ENCODE results near the gene HP. TPM values are rescaled to one million over a fixed set of nuclear protein-coding genes. Genes with fewer than 3 reads are reported as not detected.
"Not testable (repeated sequence)": the region's sequence is repeated elsewhere in the genome, so short reads cannot be mapped to it uniquely, and the experiment has no call there.

Gene HP
- total RNA-seq (2014; rRNA removed; shearing (Covaris generic)) = not detected in 2 replicates
- polyA plus RNA-seq (2014; cell fraction: nucleus; rRNA removed) = not detected in 2 replicates

- DNase-seq (ENCODE audit: extremely low read depth, low read depth) = not testable (repeated sequence)
Observed at GRCh38 chr16:72054254-72054847, at the start of gene HP. HP (plus strand) TSS chr16:72054505; CDS start chr16:72054653, 148 bp downstream.

- not testable (repeated sequence) for DNase-seq (ENCODE audit: extremely low read depth, low read depth)
Observed at GRCh38 chr16:72008065-72008423, 46.3 kb upstream of the HP start.

- peak; percentile 95 for DNase-seq (ENCODE audit: extremely low read depth, low read depth)
Observed at GRCh38 chr16:72008424-72009216, 45.7 kb upstream of the HP start, which contains the start of gene DHODH. DHODH (plus strand) TSS chr16:72008744; CDS start chr16:72008765, 21 bp downstream.

GRCh38 chr16:72009779-72010178 lies 44.5 kb upstream of the HP start:
- no peak for DNase-seq (ENCODE audit: extremely low read depth, low read depth)

GRCh38 chr16:72012607-72013006 lies 41.7 kb upstream of the HP start:
- DNase-seq (ENCODE audit: extremely low read depth, low read depth) = no peak

GRCh38 chr16:72013389-72013788 lies 40.9 kb upstream of the HP start:
- DNase-seq (ENCODE audit: extremely low read depth, low read depth) = no peak

GRCh38 chr16:72013888-72014581 lies 40.3 kb upstream of the HP start:
- DNase-seq (ENCODE audit: extremely low read depth, low read depth) = no peak

GRCh38 chr16:72014675-72015074 lies 39.6 kb upstream of the HP start:
- DNase-seq (ENCODE audit: extremely low read depth, low read depth) = no peak

- no peak for DNase-seq (ENCODE audit: extremely low read depth, low read depth)
Observed at GRCh38 chr16:72015124-72015523, 39.2 kb upstream of the HP start.

- no peak for DNase-seq (ENCODE audit: extremely low read depth, low read depth)
Observed at GRCh38 chr16:72018470-72018869, 35.8 kb upstream of the HP start.

GRCh38 chr16:72021043-72021442 lies 33.3 kb upstream of the HP start:
- DNase-seq (ENCODE audit: extremely low read depth, low read depth) = no peak

GRCh38 chr16:72022127-72022526 lies 32.2 kb upstream of the HP start:
- DNase-seq (ENCODE audit: extremely low read depth, low read depth) = no peak

GRCh38 chr16:72023962-72024361 lies 30.3 kb upstream of the HP start:
- no peak for DNase-seq (ENCODE audit: extremely low read depth, low read depth)

- no peak for DNase-seq (ENCODE audit: extremely low read depth, low read depth)
Observed at GRCh38 chr16:72024862-72025382, 29.4 kb upstream of the HP start.

GRCh38 chr16:72025404-72026114 lies 28.7 kb upstream of the HP start:
- no peak for DNase-seq (ENCODE audit: extremely low read depth, low read depth)

- no peak for DNase-seq (ENCODE audit: extremely low read depth, low read depth)
Observed at GRCh38 chr16:72027669-72028378, 26.5 kb upstream of the HP start.

- no peak for DNase-seq (ENCODE audit: extremely low read depth, low read depth)
Observed at GRCh38 chr16:72029567-72030271, 24.6 kb upstream of the HP start.

- no peak for DNase-seq (ENCODE audit: extremely low read depth, low read depth)
Observed at GRCh38 chr16:72033437-72033836, 20.9 kb upstream of the HP start.

- DNase-seq (ENCODE audit: extremely low read depth, low read depth) = no peak
Observed at GRCh38 chr16:72036098-72036497, 18.2 kb upstream of the HP start.
